GM18868 (cell line): ENCODE data around the gene HDAC4.

Experiments used
- ATAC-seq: cut with Tn5 transposase; IDR thresholded peaks from one replicate; pipeline ENCODE4 v1.9.1; 2021; ENCODE audit warnings: mild to moderate bottlenecking, moderate library complexity; ENCODE audit not compliant: unreplicated experiment

Gene HDAC4

DNA sequence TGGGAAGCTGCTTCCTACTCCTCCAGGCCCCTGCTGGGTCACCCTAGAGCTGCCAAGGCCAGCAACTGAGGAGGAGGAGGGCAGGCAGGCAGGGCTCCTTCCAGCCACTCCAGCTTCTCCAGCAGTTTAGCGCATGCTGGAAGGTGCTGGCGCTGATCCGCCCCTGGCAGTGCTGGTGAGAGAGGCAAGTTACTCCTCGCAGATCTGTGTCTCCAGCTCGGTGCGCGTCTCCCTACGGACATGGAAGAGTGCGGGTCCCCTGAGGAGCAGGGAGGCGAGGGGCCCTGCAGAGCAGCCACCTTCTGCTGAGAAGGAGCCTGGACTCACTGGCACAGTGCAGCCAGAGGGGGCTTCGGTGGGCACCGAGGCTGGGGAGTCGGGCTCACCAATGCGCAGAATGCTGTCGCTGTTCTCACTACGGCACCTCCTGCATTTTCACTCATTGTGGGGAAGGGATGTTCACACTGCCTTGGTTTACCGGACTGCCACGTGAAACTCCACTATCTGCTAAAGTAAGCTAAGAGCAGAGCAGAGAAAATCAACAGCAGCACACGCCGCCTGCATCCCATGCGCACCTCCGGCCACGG, 206.0 kb downstream of the HDAC4 start:
- no peak for ATAC-seq

DNA sequence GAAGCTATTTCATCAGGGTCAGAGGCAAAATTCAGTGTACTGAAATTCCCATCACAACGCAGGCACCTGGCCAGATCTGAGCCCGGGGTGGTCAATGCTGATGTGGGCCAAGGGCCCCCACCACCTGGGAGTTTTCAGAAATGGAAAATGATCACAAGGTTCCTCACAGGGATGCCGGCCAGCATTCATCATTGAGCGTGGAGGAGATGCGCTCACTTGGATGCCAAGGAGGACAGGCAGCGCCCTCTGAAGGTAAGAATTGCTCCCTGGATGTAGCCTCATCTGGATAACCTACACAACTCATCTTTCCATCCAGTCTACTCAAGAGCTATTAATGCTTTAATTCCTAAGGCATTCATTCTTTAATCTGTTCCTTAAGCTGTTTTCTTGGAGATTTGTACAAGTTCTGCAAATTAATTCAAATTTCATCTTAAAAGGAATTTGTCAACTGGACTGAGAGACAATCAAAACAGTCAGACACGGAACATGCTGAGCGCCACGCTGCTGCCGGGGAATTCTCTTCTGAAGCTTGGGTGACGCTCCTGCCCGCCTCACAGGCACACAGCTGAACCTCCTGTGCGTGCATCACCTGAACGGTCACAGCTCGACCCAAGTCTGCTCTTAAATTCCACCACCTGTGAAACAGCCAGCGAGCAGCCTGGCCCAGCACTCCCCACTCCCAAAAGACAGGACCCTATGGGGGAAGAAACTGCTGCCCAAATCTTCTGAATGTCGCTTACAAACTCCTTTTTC, 206.7 kb downstream of the HDAC4 start:
- ATAC-seq: no peak

DNA sequence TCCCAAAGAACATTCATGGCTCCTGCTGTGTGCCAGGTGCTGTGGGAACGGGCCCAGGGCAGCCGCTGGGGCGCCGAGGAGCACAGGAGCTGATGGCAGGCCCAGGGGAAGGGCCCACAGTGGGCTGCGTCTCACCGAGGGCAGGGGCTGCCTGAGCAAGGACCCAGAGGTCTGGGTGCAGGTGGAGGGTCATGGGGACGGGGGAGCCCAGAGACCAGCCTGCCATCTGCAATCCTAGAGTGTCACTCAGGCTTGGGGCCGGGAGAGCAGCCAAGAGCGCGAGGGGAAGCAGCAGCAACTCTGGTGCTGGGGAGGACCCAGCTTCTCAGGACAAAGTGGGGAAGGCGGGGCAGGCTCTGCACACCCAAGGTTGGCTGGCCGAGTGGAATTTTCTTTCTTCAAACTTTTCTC, 207.4 kb downstream of the HDAC4 start:
- ATAC-seq: no peak

DNA sequence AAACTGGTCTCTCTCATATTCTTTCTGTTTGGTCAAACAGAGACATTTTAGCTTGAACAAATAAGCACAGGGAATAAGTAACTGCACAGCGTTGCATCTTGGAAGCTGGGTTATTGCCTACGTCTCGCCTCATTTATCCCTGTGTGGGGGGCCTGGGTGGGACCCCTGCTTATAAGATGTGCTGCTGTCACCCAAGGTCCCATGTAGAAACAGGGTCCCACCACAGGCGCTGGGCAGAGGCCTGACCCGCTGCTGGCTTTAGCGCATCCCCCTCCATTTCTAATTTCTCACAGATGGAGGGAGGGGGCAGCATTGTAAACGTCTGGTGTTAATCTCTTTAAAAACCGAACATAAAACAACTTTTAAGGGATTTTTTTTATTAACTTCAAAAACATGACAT, 207.8 kb downstream of the HDAC4 start:
- no peak for ATAC-seq

DNA sequence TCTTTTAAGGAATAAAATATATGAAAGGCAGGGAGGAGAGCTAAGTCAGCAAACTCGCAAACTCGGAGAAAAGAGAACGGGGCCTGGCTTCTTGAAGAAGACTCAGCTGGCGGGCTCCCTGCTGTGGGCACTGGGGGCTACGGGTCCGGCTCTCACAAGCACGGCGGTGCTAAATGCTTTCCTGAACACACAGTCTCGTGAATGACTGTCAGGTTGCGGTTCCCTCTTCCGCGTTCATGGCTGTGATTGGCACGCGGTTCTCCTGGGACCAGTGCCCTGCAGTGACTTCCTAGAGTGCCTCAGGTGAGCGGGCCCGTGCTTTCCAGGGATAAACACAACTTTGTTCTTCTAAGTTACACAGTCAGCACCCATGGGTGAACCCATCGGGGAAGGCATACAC, 208.4 kb downstream of the HDAC4 start:
- no peak for ATAC-seq

DNA sequence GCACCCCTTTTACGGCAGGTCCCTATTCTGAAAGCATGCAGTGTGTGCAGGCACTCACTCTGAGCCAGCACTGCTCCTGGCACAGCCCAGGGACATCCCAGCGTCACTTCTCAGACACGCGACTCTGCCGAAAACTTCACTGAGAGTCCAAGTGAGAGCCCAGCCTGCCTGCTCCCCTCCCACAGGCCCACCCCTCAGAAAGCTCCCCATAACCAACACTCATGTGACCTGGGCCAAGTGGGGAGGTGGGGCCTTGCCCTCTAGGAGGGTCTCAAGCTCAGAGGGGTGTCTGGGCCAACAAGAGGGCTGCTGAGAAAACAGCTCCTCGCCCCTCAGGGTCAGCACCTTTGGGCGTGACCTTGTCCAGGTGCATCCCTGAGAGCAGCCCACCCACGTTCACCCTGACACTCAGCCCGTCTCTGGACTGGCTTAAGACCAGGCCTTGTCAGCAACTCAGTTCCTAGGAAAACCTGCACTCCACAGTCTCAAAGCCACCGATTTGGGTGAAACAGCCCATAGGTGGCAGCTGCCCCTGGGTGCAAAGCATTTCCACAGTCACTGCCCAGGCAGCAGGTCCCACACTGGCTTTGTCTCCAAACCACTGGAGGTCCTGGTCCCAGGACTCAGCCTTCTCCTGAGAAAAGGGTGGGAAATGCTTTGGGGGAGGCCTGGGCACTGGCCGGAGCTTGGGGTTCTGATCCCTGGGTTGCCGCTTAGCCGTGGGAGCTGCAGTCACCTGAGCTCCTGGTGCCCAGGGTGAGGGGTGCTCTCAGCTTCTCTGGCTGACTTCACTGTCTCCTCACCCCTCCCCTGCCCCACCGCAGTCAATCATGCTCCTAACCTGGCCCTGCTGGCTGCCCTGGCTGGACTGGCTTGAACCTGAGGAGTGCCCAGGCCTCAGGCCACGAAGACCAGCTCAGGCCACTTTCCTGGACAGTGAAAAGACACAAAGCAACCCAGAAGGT, 209.6 kb downstream of the HDAC4 start:
- no peak for ATAC-seq

DNA sequence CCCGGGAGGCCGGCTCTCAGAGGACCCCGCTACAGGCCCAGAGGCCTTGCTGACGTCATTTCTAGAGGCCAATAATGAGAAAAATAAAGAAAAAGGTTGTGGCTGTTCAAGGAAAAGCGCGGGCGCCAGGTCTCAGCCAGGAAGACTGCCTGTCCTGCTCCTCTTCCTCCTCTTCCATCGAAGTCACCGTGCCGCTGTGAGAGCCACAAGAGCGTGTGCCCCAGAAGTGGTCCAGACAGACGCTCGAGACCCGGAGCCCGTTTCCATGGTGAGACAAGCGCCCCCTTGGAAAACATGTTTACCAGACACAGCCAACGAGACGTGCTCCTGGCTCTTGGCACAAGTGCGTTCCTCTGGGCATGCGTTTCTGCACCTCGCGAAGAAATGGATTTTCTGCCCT, 210.5 kb downstream of the HDAC4 start:
- no peak for ATAC-seq

DNA sequence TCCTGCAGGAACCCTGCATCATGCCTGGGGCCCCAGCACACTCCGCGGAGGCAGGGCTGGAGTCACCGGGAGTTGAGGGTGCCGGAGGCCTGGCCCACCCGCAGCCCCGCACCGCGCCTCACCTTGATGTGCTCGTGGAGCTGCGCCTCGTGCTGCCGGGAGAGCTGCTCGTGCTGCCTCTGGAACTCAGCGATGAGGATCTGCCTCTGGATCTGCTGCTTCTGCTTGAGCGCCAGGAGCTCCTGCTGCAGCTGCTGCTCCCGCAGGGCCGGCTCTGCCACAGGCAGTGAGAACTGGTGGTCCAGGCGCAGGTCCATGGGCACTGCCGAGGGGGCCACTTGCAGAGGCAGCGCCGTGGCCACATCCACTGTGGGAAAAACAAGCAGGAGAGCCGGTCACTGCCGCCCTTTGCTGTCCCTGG, 211.1 kb downstream of the HDAC4 start:
- ATAC-seq: no peak

DNA sequence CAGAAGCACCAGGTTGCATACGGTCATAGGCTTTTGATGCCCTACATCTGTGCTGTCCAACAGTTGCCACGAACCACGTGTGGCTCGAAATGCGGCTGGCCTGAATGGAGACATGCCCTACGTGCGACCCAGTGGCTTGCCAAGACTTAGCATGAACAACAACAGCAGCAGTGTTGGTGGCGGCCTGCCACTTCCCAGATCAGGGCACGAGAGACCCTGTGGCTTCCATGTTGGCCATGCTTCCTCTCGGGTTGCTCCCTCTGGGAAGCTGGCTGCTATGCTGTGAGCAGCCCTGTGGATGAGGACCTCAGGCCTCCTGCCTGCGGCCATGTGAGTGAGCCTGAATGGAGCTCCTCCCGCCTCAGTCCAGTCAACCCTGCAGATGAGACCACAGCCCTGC, 212.3 kb downstream of the HDAC4 start:
- ATAC-seq: no peak

DNA sequence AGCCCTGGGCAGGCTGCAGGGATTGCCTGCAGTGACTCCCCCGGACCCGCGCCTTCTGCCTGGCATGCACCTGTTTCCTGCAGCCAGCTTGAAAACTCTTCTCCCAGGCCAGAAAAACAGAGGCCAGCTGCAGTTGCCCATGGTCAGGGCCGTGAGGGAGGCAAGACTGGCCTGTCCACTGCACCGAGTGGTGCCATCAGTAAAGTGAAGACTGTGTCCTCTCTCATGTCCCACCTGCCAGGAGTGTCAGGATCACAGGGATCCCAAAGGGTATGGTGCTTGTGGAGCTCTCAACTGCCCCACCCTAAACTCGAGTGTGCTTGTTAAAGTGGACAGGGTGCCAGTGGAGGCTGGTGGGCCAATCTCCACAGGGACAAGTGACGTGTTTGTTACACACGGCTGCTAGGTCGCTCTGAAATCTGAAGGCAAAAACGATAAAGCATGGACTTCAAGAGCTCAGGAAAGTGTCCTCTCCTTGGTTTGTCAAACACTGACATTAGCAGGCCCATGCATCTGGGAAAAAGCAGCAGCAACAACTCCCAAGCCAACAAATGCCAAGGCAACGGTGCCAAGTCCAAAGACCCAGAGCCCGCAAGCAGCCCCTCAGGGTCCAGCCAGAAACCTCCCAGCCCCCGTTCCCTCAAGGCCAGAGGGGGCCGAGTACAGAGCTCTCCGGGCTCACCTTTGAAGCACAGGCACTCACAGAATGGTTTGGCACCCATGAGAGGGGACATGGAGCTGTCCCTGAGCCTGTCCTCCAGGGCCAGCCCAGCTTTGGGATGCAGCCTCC, 213.2 kb downstream of the HDAC4 start:
- no peak for ATAC-seq

DNA sequence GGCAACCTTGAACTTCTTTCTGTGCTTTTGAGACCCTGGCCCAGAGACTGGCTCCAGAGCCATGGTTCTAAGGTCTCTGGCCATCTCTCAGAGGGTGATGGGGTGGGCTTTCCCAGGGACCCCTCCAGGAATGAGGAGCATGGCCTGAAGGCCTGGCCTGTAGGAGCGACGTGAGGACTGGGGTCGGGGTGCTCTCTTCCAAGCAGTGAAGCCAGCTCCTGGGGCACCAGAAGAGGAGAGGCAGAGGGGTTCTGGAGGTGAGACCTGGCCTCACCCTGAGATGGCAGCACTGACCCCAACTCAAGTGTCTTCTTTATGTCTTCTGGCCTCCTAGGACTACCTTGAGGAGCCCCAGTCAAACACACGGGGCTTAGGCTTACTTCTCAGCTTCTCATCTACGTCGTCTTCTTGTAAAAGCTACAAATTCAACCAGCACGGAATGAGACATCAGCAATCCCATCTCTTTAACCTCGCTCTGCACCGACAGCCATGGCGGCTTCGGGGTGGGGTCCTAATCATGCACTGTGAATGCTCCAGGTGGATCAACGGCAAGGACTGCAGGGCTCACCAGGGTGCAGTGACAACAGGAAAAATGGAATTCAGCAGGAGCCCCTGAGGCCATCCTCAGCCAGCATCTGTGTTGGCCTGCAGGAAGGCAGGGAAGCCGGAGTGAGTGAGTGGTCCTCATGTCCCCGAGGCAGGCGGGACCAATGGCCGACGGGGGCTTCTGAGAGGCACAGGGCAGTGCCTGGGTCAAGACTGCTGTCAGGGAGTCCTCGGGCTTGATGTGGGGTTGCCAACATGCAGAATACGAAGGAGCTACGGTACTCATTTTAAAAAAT, 214.1 kb downstream of the HDAC4 start:
- ATAC-seq: no peak

DNA sequence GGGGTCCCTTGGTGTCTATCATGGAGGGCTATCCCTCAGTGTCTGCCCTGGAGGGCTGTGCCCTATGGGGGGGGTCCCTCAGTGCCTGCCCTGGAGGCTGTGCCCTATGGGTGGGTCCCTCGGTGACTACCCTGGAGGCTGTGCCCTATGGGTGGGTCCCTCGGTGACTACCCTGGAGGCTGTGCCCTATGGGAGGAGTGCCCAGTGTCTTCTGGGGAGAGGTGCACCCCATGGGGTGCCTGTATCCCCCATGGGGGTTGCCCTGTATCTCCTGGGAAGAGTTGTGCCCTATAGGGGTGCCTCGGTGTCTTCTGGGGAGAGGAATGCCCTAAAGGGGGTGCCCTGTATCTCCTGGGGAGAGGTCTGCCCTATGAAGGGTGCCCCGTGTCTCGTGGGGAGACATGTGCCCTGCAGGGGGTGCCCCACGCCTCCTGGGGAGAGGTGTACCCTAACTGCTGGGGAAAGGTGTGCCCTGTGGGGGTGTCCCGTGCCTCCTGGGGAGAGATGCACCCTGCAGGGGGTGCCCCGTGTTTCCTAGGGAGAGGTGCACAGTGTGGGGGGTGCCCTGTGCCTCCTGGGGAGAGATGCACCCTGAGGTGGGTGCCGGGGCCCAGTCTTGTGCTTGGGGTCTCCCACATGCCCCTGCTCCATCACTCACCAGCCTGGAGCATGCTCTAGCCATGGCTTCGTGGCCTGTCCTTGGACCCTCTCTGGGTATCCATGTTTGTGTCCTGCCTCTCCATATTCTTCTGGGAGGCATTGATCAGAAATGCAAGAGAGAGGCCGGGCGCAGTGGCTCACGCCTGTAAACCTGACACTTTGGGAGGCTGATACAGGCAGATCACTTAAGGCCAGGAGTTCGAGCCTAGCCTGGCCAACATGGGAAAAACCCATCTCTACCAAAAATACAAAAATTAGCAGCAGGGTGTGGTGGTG, 215.6 kb downstream of the HDAC4 start:
- ATAC-seq: no peak

DNA sequence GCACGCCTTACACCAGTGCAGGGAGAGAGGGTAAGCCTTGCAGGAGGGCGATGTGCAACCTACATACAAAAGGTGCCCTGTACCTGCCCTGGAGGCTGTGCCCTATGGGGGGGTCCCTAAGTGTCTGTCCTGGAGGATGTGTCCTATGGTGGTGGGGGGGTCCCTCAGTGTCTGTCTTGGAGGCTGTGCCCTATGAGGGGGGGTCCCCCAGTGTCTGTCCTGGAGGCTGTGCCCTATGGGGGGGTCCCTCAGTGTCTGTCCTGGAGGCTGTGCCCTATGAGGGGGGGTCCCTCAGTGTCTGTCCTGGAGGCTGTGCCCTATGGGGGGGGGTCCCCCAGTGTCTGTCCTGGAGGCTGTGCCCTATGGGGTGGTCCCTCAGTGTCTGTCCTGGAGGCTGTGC, 216.6 kb downstream of the HDAC4 start:
- no peak for ATAC-seq

DNA sequence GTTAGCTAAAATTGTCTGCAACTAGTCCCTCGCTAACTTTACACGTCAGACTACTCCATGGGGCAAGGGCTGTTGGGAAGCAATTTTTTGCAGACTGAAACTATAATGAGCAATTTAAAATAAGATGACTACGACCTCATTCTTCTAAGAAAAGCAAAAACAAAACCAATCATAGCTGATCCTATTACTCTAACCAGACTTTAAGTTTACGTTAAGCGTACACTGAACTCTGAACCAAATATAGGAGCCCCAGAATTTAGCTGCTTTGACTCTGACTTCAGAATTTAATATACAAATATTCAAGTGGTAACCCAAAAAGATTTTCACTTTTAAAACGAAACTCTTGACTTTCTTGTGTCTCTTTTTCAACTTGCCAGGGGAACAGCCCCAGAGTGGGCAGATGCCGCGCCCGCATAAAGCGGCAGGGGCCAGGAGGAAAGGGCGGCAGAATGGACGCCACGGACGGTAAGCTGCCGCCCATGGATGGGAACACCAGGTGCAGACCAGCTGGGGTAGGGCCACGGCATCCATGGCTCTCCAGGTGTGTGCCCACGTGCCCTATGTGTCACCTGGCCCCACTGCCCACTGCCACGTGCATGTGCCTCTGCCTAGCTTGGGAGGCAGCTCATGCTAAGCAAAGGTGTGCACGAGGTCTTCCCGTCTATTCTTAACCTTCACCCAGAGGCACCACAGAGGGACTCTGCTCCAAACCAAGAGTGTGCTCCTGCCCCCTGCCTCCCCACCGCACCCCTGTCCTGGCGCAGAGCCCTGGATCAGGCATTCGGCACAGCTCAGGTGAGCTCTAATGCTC, 217.6 kb downstream of the HDAC4 start:
- ATAC-seq: no peak

DNA sequence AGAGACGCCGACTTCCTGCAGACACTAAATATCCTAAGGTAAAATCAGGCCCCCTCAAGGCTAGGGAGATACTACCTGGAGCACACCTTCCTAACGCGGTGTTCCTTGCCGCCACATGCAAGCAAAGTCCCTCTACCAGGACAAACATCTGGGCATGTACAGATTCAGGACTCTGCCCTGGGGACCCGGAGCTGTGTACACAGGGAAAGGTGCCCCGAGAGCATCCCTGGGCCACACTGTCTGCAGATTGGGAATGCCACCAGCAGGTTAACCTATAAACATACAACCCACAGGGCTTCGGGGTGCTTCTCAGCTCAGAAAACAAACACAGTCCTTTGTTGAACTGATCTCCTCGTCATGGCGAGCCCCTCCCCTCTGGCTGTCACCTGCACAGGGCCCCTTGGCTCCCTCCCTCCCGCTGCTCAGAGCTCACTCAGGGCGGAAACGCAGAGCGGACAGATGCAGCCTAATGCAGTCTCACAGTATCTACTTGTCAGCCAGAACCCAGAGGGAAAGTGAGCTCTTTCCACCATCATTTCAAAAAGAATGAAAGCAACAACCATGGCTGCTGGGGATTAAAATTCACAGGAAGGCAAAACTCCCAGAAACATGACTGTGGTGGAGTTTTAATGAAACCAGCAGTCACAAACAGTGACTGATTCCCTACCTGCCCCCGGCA, 218.8 kb downstream of the HDAC4 start:
- ATAC-seq: no peak

DNA sequence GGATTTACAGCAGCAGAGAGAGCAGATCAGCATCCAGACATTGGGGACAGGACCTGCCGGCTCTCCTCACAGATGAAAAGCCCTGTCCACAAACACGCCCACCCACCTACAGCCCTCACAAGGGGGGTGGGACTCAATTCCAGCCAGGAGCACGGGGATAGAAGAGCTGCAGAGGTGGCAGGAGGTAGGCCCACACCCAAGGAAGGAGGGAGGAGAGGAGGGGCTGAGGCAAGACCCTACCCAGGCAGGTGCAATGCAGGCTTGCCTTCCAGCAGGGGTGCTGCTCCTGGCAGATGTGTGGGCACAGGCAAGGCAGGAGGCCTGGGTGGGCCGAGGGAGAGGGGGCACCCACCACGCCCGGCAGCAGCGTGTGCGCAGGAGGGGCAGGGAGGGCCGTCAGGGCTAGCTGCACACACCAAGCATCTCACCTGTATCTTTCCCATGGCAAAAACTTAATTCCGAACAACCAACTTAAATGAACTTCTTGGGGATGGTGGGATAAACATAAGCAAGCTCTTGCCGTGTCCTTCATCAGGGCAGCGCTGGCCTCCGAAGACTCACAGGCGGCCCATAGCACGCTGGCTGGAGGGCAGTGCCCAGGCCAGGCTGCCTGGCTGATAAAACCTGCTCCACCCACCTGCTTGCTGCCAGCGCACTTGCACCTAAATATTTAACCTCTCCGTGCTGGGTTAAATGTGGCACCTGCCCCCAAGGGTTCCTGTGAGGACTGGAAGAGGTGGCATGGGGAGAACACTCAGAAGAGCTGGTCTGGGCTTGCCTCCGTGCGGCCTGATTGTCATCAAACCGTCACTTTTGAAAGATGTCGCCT, 219.5 kb downstream of the HDAC4 start:
- no peak for ATAC-seq
